ENCODE data around the gene SNTA1.
"Not testable (repeated sequence)": the region's sequence is repeated elsewhere in the genome, so short reads cannot be mapped to it uniquely, and the experiment has no call there.

The SNTA1 gene

DNA sequence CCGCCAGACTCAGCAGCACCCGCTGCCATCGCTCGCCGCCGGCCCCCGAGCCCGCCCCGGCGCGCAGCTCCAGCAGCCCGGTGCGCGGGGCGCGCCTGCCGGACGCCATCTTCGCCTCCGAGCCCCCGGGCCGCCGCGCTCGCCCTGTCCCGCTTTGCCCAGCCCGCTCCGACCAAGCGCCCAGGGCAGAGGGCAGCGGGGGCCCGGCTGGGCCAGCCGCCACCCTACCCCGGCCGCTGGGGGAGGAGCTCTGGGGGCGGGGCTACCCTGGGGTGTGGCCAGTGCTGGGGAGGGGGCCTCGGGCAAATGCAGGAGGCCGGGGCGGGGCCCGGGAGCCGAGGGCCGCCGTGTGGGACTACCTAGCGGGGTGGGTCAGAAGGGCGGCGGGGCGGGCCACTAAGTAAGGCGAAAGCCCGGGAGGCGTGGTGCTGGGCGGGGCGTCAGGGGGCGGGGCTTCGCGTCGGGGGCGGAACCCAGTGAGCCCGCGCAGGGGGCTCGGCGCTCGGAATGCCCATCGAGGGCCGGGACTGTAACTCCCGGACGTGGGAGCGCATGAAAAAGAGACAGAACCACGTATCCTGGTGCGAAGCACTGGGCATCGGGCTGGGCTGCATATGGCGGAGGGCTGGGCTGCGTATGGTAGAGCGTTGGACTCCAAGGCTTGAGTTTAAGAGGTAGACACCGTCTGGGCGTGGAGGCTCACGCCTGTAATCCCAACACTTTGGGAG is at the start of gene SNTA1:
Gene SNTA1, minus strand, starts transcription at position 252 of the 728 bp plus-strand sequence. Its CDS starts 143 bp downstream, at position 109.
- DNase-seq: peak; percentile 41

GRCh38 chr20:33490934-33491656 is 47.5 kb upstream of the SNTA1 start:
- DNase-seq: no peak

DNA sequence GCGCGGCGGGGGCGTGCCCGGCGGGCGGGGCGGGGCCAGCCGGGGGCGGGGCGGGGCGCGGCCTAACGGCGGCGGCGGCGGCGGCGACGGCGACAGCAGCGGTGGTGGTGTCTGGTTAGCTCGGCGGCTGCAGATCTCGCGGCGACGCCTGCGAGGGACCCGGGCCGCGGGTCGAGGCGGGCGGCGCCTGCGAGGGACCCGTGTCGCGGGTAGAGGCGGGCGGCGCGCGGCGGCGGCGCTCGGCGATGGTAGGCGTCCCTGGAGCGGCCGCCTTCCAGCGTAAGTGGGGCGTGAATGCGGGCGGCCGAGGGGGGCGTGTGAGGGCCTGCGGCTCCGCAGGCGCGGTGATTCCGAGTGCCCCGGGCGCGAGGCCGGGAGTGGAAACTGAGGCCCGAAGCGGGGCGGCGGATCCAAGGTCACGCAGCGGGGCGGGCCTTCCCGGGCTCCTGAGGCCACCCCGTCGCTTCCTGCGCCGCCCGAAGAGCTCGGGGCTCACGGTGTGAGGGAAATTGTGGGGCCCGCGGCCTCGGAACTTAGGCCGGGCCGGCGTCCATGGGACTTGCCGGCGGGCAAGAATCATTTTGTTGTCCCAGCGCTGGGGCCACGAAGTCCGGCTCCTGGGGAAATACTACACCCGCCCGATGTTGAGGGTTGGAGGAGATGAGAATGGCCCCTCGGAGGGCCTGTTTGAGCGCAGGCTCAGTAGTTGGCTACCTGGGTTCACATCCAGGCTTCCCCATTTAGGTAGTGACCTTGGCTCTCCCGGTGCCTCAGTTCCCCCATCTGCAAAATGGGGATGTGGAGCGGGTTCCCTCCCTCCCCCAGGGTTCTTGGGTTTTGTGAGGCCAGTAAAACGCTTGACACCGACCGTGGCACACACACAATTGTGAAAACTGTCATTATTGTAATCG is 46.7 kb upstream of the SNTA1 start, which contains the start of gene CBFA2T2:
Gene CBFA2T2, plus strand, starts transcription at position 74 of the 911 bp plus-strand sequence. Its CDS starts 172 bp downstream, at position 246.
- peak; percentile 38 for DNase-seq

- peak; percentile 92 for DNase-seq
Observed at GRCh38 chr20:33489495-33490022, 46.0 kb upstream of the SNTA1 start.

DNA sequence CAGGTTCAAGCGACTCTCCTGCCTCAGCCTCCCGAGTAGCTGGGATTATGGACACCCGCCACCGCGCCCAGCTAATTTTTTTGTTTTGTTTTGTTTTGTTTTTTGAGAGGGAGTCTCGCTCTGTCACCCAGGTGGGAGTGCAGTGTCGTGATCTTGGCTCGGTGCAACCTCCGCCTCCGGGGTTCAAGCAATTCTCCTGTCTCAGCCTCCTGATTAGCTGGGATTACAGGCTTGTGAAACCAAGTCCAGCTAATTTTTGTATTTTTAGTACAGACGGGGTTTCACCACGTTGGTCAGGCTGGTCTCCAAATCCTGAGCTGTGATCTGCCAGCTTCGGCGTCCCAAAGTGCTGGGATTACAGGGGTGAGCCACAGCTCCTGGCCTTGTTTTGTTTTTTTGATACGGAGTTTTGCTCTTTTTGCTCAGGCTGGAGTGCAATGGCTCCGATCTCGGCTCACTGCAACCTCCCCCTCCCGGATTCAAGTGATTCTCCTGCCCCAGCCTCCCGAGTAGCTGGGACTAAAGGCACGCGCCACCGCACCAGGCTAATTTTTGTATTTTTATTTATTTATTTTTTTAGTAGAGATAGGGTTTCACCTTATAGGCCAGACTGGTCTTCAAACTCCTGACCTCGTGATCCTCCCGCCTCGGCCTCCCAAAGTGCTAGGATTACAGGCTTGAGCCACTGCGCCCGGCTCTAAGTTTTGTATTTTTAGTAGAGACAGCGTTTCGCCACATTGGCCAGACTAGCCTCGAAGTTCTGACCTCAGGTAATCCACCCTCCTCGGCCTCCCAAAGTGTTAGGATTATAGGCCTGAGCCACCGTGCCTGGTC is 45.3 kb upstream of the SNTA1 start:
- DNase-seq: not testable (repeated sequence)

- no peak for DNase-seq
Observed at GRCh38 chr20:33488201-33488600, 44.6 kb upstream of the SNTA1 start.

GRCh38 chr20:33483186-33483585 is 39.6 kb upstream of the SNTA1 start:
- not testable (repeated sequence) for DNase-seq

GRCh38 chr20:33482581-33482980 is 39.0 kb upstream of the SNTA1 start:
- DNase-seq: no peak

DNA sequence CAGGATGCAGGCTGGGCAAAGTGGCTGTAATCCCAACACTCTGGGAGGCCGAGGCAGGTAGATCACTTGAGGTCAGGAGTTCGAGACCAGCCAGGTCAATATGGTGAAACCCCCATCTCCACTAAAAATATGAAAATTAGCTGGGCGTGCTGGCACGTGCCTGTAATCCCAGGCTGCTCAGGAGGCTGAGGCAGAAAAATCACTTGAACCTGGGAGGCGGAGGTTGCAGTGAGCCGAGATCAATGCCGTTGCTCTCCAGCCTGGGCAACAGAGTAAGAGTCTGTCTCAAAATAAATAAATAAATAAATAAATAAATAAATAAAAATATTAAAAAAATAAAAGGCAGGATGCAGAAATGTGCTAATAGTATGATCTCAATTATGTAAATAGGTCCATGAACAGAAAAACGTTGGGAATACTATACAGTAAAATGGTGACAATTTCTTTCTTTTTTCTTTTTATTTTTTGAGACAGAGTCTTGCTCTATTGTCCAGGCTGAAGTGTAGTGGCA is 37.9 kb upstream of the SNTA1 start:
- no peak for DNase-seq

GRCh38 chr20:33480048-33480447 is 36.5 kb upstream of the SNTA1 start:
- DNase-seq: no peak

DNA sequence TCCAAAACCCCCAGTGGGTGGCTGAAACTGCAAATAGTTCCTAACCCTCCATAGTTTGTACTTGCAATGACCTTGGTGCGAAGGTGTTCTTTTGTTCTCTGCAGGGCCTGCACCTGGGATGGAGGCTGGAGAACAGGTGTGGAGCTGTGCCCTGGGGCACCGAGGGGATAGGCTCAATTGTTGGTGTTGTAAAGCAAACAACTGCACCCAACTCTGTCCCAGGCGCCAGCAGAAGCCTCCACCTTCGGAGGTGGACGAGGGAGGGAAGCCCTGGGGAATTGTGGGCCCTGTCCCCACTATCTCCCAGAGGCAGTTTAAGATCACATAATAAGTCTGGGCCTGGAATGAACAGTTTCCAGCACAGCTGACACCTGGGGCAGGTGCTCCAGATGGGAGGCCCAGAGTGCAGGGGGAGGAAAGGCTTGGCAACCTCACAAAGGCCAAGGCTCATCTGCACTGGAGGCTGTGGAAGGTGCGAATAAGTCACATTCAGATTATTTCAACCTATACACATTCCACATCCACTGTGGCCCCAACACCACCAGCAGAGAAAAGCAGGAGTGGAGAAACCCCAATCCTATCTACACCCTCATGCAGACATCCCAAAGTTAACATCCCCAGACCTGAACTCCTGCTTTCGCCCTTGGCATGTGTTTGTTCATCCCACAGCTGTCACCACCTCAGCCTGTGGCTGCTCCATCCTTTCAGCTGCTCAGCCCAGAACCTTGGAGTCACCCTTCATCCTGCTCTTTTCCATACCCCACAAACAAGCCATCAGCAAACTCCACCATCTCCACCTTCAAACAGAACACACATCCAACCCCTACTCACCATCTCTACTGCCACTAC is 34.0 kb upstream of the SNTA1 start:
- DNase-seq: peak; percentile 53

DNA sequence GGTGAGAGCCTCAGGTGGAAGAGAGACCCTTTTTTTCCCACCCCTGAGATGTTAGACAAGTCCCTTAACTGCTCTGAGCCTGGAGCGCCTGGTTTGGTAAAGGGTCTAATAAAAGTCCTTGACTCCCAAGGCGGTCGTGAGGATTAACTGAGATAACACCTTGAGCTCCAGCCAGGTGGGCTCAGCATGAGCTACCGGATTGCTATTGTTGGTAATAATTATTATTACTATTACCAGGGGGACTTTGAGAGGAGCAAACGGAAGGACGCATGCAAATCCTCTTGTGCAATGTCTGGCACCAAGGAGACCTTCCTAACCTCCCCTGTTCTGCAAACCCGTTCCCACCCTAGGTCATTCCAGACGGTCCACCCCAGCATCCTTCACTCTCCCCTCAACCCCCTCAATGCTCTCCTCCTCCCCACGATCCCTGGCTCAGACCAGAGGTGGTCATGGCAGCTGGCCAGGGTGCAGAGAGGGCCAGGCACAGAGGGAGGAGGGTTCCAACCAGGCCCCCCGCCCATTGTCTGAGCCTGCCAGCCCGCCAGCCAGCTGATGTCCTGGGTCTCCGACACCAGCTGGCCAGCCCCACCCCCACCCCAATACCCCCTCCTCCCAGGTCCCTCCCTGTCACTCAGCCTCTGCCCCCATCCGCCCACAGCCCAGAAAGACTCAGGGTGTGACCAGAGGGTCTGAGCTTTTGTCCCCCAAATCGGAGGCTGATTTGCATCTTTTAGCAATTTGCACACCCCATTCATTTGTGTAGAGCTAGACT is 32.0 kb upstream of the SNTA1 start:
- DNase-seq: no peak

DNA sequence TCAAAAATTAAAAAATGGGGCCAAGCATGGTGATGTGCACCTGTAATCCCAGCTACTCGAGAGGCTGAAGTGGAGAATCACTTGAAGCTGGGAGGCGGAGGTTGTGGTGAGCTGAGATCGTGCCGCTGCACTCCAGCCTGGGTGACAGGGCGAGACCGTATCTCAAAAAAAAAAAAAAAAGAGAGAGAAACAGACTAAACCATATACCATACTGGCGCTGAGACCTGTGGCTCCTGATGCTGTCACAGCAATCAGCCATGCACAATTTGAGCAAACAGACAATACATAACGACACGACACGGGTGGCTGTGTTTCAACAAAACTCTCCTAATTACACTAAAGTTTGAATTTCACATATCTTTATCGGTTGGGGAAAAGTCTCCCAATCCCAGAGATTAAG is 31.4 kb upstream of the SNTA1 start:
- no peak for DNase-seq

- no peak for DNase-seq
Observed at GRCh38 chr20:33474097-33474873, 30.7 kb upstream of the SNTA1 start.

GRCh38 chr20:33472868-33473435 is 29.4 kb upstream of the SNTA1 start:
- DNase-seq: no peak

- DNase-seq: no peak
Observed at GRCh38 chr20:33470866-33471265, 27.3 kb upstream of the SNTA1 start.

- no peak for DNase-seq
Observed at GRCh38 chr20:33470457-33470856, 26.9 kb upstream of the SNTA1 start.

GRCh38 chr20:33466303-33466646 is 22.7 kb upstream of the SNTA1 start:
- no peak for DNase-seq

All from NCI-H1417 treated with DMSO at 0.1 percent for 48 hours (cell line).